Mesenchymal stem cell (in vitro differentiated cells and primary cell): ENCODE results near the gene DNAJB14.
A peak's percentile ranks its signal among the peaks of the same experiment; 100 is the strongest.

ENCODE experiments used
- DNase-seq: peaks from one replicate; pipeline ENCODE4 v3.0.0-alpha.2; 2013
- H2AFZ ChIP-seq: one replicate; pipeline ENCODE4 v1.6.1; 2013; ENCODE audit warnings: low read depth, mild to moderate bottlenecking, control low read depth, inconsistent platforms, low read length, moderate library complexity
- H2AK5ac ChIP-seq: 2 replicates; pipeline ENCODE4 v1.6.1; 2013; ENCODE audit warnings: low read length, moderate library complexity, mild to moderate bottlenecking, inconsistent platforms; ENCODE audit not compliant: severe bottlenecking
- H2BK120ac ChIP-seq: one replicate; pipeline ENCODE4 v1.6.1; 2013; ENCODE audit warnings: low read depth, mild to moderate bottlenecking, inconsistent platforms, low read length, moderate library complexity
- H2BK12ac ChIP-seq, 2 experiments: one replicate each; pipeline ENCODE4 v1.6.1; 2013; ENCODE audit warnings: inconsistent platforms in 2 of 2, low read length in 2 of 2, mild to moderate bottlenecking in 2 of 2, moderate library complexity in 2 of 2, control low read depth in 1 of 2
- H2BK15ac ChIP-seq: one replicate; pipeline ENCODE4 v1.6.1; 2013; ENCODE audit warnings: mild to moderate bottlenecking, low read depth, inconsistent platforms; ENCODE audit not compliant: poor library complexity, severe bottlenecking
- H2BK5ac ChIP-seq: 2 replicates; pipeline ENCODE4 v1.6.1; 2013; ENCODE audit warnings: low read depth, mild to moderate bottlenecking, low read length, control low read depth, inconsistent platforms; ENCODE audit not compliant: poor library complexity, severe bottlenecking
- H3K14ac ChIP-seq, 2 experiments: one replicate each; pipeline ENCODE4 v1.6.1; 2013; ENCODE audit warnings: inconsistent platforms in 2 of 2, low read length in 2 of 2, control low read depth in 1 of 2, mild to moderate bottlenecking in 1 of 2, moderate library complexity in 1 of 2
- H3K18ac ChIP-seq, 2 experiments: one replicate each; pipeline ENCODE4 v1.6.1; 2013; ENCODE audit warnings: inconsistent platforms in 2 of 2, low read length in 2 of 2, control low read depth in 1 of 2, low read depth in 1 of 2, mild to moderate bottlenecking in 1 of 2
- H3K23ac ChIP-seq, 2 experiments: one replicate each; pipeline ENCODE4 v1.6.1; 2013; ENCODE audit warnings: inconsistent platforms in 2 of 2, low read length in 2 of 2, mild to moderate bottlenecking in 2 of 2, moderate library complexity in 2 of 2, control low read depth in 1 of 2
- H3K27ac ChIP-seq: 2 replicates; pipeline ENCODE4 v1.5.1; 2013; ENCODE audit warnings: mild to moderate bottlenecking, moderate library complexity, low read length, control low read depth, inconsistent platforms; ENCODE audit not compliant: poor library complexity, severe bottlenecking
- H3K27me3 ChIP-seq, 2 experiments: 2 replicates each; pipeline versions ENCODE4 v1.6.1 to v1.7.0; 2013; ENCODE audit warnings: low read length in 2 of 2, mild to moderate bottlenecking in 2 of 2, moderate library complexity in 2 of 2, control low read depth in 1 of 2, inconsistent platforms in 1 of 2; ENCODE audit not compliant: control insufficient read depth in 1 of 2, insufficient read depth in 1 of 2
- H3K36me3 ChIP-seq, 2 experiments: 2 replicates each; pipeline versions ENCODE4 v1.6.1 to v1.7.0; 2013; ENCODE audit warnings: low read length in 2 of 2, control low read depth in 1 of 2, inconsistent platforms in 1 of 2, low read depth in 1 of 2, mild to moderate bottlenecking in 1 of 2; ENCODE audit not compliant: insufficient read depth in 2 of 2, control insufficient read depth in 1 of 2
- H3K4ac ChIP-seq, 2 experiments: one replicate each; pipeline ENCODE4 v1.6.1; 2013; ENCODE audit warnings: inconsistent platforms in 2 of 2, low read length in 2 of 2, mild to moderate bottlenecking in 2 of 2, moderate library complexity in 2 of 2, control low read depth in 1 of 2, low read depth in 1 of 2
- H3K4me1 ChIP-seq: 2 replicates; pipeline ENCODE4 v1.6.1; 2013; ENCODE audit warnings: low read depth, low read length, control low read depth; ENCODE audit not compliant: control insufficient read depth, insufficient read depth
- H3K4me2 ChIP-seq: 2 replicates; pipeline ENCODE4 v1.6.1; 2013; ENCODE audit warnings: low read length, mild to moderate bottlenecking, inconsistent platforms; ENCODE audit not compliant: poor library complexity, severe bottlenecking
- H3K4me3 ChIP-seq, 2 experiments: 2 replicates each; pipeline versions ENCODE4 v1.5.1 to v1.7.0; 2013; ENCODE audit warnings: low read length in 2 of 2, mild to moderate bottlenecking in 2 of 2, control low read depth in 1 of 2, low read depth in 1 of 2; ENCODE audit not compliant: insufficient read depth in 1 of 2
- H3K79me1 ChIP-seq: replicated peaks from 2 replicates; pipeline ENCODE4 v1.6.1; 2013; ENCODE audit warnings: mild to moderate bottlenecking, control low read depth, low read length, inconsistent platforms; ENCODE audit not compliant: poor library complexity, severe bottlenecking
- H3K9ac ChIP-seq: 2 replicates; pipeline ENCODE4 v1.7.0; 2013; ENCODE audit warnings: mild to moderate bottlenecking, low read length, moderate library complexity
- H3K9me3 ChIP-seq: 2 replicates; pipeline ENCODE4 v1.7.0; 2013; ENCODE audit warnings: mild to moderate bottlenecking, low read length; ENCODE audit not compliant: control insufficient read depth
- H4K8ac ChIP-seq: one replicate; pipeline ENCODE4 v1.6.1; 2013; ENCODE audit warnings: inconsistent platforms, mild to moderate bottlenecking, low read length, moderate library complexity
- H4K91ac ChIP-seq: one replicate; pipeline ENCODE4 v1.6.1; 2013; ENCODE audit warnings: mild to moderate bottlenecking, low read length, inconsistent platforms
- WGBS: methylation state at CpG from one replicate; pipeline ENCODE4 v1.1.7; 2013; ENCODE audit warnings: mixed read lengths; 5-methylcytosine and 5-hydroxymethylcytosine counted together

The DNAJB14 gene

GRCh38 chr4:99861120-99861905 lies 85.1 kb downstream of the DNAJB14 start:
- H3K9ac ChIP-seq, result no peak overlapping the region
- H3K14ac ChIP-seq, result no peak overlapping the region
- H3K18ac ChIP-seq, result no peak overlapping the region
- H2BK5ac ChIP-seq, result no peak overlapping the region
- H3K27me3 ChIP-seq, result no peaks in the 10 kb centered on the region
- no peak overlapping the region for H2BK15ac ChIP-seq
- no peak overlapping the region for H3K4me2 ChIP-seq
- peaks cover 2% of the 10 kb centered on the region for H3K4me1 ChIP-seq
- H4K8ac ChIP-seq, result no peak overlapping the region
- no peak overlapping the region for H2BK120ac ChIP-seq
- H3K9me3 ChIP-seq, result no peaks in the 10 kb centered on the region
- H3K4me3 ChIP-seq, result no peak overlapping the region
- no peaks in the 10 kb centered on the region for H3K36me3 ChIP-seq
- no peak overlapping the region for H2AFZ ChIP-seq
- no peak overlapping the region for H3K4ac ChIP-seq
- no peak overlapping the region for H3K23ac ChIP-seq
- no peak overlapping the region for H4K91ac ChIP-seq
- no peak overlapping the region for H3K27ac ChIP-seq
- H3K79me1 ChIP-seq, result no peaks in the 10 kb centered on the region
- WGBS, result 51% methylated on average over 2 of the region's 5 CpGs
- no peak for DNase-seq
- no peak overlapping the region for H2AK5ac ChIP-seq
- H2BK12ac ChIP-seq, result no peak overlapping the region

- H3K79me1 ChIP-seq, result no peaks in the 10 kb centered on the region
- no peak overlapping the region for H2BK15ac ChIP-seq
- no peaks in the 10 kb centered on the region for H3K36me3 ChIP-seq
- no peak overlapping the region for H3K4me3 ChIP-seq
- peaks cover 2% of the 10 kb centered on the region for H3K4me1 ChIP-seq
- H4K91ac ChIP-seq, result no peak overlapping the region
- no peaks in the 10 kb centered on the region for H3K27me3 ChIP-seq
- H3K4me2 ChIP-seq, result no peak overlapping the region
- H2BK120ac ChIP-seq, result no peak overlapping the region
- no peak overlapping the region for H2AK5ac ChIP-seq
- H3K14ac ChIP-seq, result no peak overlapping the region
- H2AFZ ChIP-seq, result no peak overlapping the region
- no peak overlapping the region for H3K9ac ChIP-seq
- H2BK5ac ChIP-seq, result no peak overlapping the region
- no peak overlapping the region for H4K8ac ChIP-seq
- WGBS, result 69% methylated on average over 1 of the region's 2 CpGs
- no peak overlapping the region for H3K27ac ChIP-seq
- no peak for DNase-seq
- no peak overlapping the region for H3K18ac ChIP-seq
- H2BK12ac ChIP-seq, result no peak overlapping the region
- no peak overlapping the region for H3K23ac ChIP-seq
- H3K9me3 ChIP-seq, result no peaks in the 10 kb centered on the region
- H3K4ac ChIP-seq, result no peak overlapping the region
Measured at GRCh38 chr4:99860521-99860920, 85.9 kb downstream of the DNAJB14 start.

GRCh38 chr4:99859618-99860017 lies 86.8 kb downstream of the DNAJB14 start:
- Histone ChIP-seq H2BK12ac (no peak overlapping the region), H4K8ac (no peak overlapping the region), H2BK5ac (no peak overlapping the region), H3K4ac (no peak overlapping the region), H3K4me3 (no peak overlapping the region), H3K9me3 (no peaks in the 10 kb centered on the region), H2AFZ (no peak overlapping the region), H2AK5ac (no peak overlapping the region), H2BK15ac (no peak overlapping the region), H3K36me3 (no peaks in the 10 kb centered on the region), H4K91ac (no peak overlapping the region), H2BK120ac (no peak overlapping the region), H3K9ac (no peak overlapping the region), H3K4me1 (peaks cover 2% of the 10 kb centered on the region), H3K18ac (no peak overlapping the region), H3K27ac (no peak overlapping the region), H3K23ac (peak overlapping the region in 1 of 2 experiments; percentile 78), H3K14ac (no peak overlapping the region), H3K4me2 (no peak overlapping the region), H3K79me1 (no peaks in the 10 kb centered on the region), H3K27me3 (no peaks in the 10 kb centered on the region)
- 91% methylated on average over 2 of the region's 2 CpGs for WGBS
- DNase-seq, result no peak

- H4K91ac ChIP-seq, result no peak overlapping the region
- no peak overlapping the region for H2BK5ac ChIP-seq
- no peak overlapping the region for H3K4ac ChIP-seq
- H4K8ac ChIP-seq, result no peak overlapping the region
- H2BK12ac ChIP-seq, result no peak overlapping the region
- no peak overlapping the region for H3K23ac ChIP-seq
- H2AFZ ChIP-seq, result no peak overlapping the region
- 56% methylated on average over 2 of the region's 3 CpGs for WGBS
- H3K9me3 ChIP-seq, result no peaks in the 10 kb centered on the region
- H3K9ac ChIP-seq, result no peak overlapping the region
- H2BK15ac ChIP-seq, result no peak overlapping the region
- no peak overlapping the region for H3K18ac ChIP-seq
- H3K79me1 ChIP-seq, result no peaks in the 10 kb centered on the region
- H3K4me2 ChIP-seq, result no peak overlapping the region
- no peak overlapping the region for H3K14ac ChIP-seq
- no peak overlapping the region for H2BK120ac ChIP-seq
- no peaks in the 10 kb centered on the region for H3K27me3 ChIP-seq
- H3K27ac ChIP-seq, result no peak overlapping the region
- H2AK5ac ChIP-seq, result no peak overlapping the region
- H3K4me1 ChIP-seq, result peaks cover 2% of the 10 kb centered on the region
- no peak overlapping the region for H3K4me3 ChIP-seq
- no peaks in the 10 kb centered on the region for H3K36me3 ChIP-seq
- no peak for DNase-seq
Measured at GRCh38 chr4:99857307-99857706, 89.1 kb downstream of the DNAJB14 start.
